HEK293 (cell line): ENCODE results near the gene GPR34.

Source experiments
- CTCF ChIA-PET: fragments of 350-600 bp; formaldehyde crosslinking; extraction: SDS; loops from one replicate; lab custom pipeline; 2021; ENCODE audit warnings: antibody characterized with exemption; lab: Yijun Ruan, JAX
- POLR2A ChIA-PET: fragments of 300-600 bp; formaldehyde crosslinking; extraction: SDS; loops from one replicate; lab custom pipeline; 2020; ENCODE audit warnings: antibody characterized with exemption, inconsistent platforms; lab: Yijun Ruan, JAX
- H3K27ac ChIP-seq: fragments of 200-500 bp; sonication (Bioruptor generic); 2 replicates; pipeline ENCODE4 v1.5.1; 2014; ENCODE audit warnings: low read depth, low read length, control low read depth, inconsistent platforms; ENCODE audit errors: extremely low read depth
- H3K36me3 ChIP-seq, 2 experiments: fragments of 200-500 bp in 1 of 2; sonication (Bioruptor generic) in 1 of 2; 1 replicate in 1 of 2; 2 replicates in 1 of 2; pipeline ENCODE4 v1.5.1; 2014 to 2017; ENCODE audit warnings: inconsistent platforms in 2 of 2, low read length in 2 of 2; ENCODE audit not compliant: control insufficient read depth in 2 of 2, insufficient read depth in 1 of 2
- H3K4me1 ChIP-seq: fragments of 200-500 bp; sonication (Bioruptor generic); 2 replicates; pipeline ENCODE4 v1.5.1; 2014; ENCODE audit warnings: mild to moderate bottlenecking, low read length, inconsistent platforms; ENCODE audit not compliant: control insufficient read depth, insufficient read depth
- H3K4me3 ChIP-seq: 2 replicates; pipeline ENCODE4 v1.5.1; 2011; ENCODE audit warnings: low read depth, mild to moderate bottlenecking, control low read depth, low read length, moderate library complexity
- H3K9me3 ChIP-seq: fragments of 200-500 bp; sonication (Bioruptor generic); 2 replicates; pipeline ENCODE4 v1.5.1; 2014; ENCODE audit warnings: low read depth, low read length, inconsistent platforms; ENCODE audit not compliant: control insufficient read depth, insufficient read depth
- AEBP2 ChIP-seq: fragments of 450-650 bp; formaldehyde crosslinking; IDR thresholded peaks from 2 replicates; pipeline ENCODE4 v1.5.1; 2016; ENCODE audit warnings: missing biosample characterization, missing genetic modification characterization, borderline replicate concordance
- GFI1B ChIP-seq: fragments of 450-650 bp; formaldehyde crosslinking; IDR thresholded peaks from 2 replicates; pipeline ENCODE4 v1.5.1; 2016; ENCODE audit warnings: missing biosample characterization, missing genetic modification characterization
- HIC1 ChIP-seq: fragments of 450-650 bp; formaldehyde crosslinking; IDR thresholded peaks from 2 replicates; pipeline ENCODE4 v1.5.1; 2016; ENCODE audit warnings: missing biosample characterization, missing genetic modification characterization
- KLF10 ChIP-seq: fragments of 450-650 bp; IDR thresholded peaks from 2 replicates; pipeline ENCODE4 v1.5.1; 2018; ENCODE audit warnings: missing biosample characterization, mild to moderate bottlenecking, missing genetic modification characterization
- KLF16 ChIP-seq: fragments of 450-650 bp; formaldehyde crosslinking; IDR thresholded peaks from 2 replicates; pipeline ENCODE4 v1.5.1; 2017; ENCODE audit warnings: missing biosample characterization, missing genetic modification characterization
- PRDM2 ChIP-seq: fragments of 450-650 bp; formaldehyde crosslinking; IDR thresholded peaks from 2 replicates; pipeline ENCODE4 v1.5.1; 2016; ENCODE audit warnings: missing biosample characterization, missing genetic modification characterization, borderline replicate concordance
- RBAK ChIP-seq: fragments of 450-650 bp; formaldehyde crosslinking; IDR thresholded peaks from 2 replicates; pipeline ENCODE4 v1.5.1; 2016; ENCODE audit warnings: missing biosample characterization, missing genetic modification characterization
- SP3 ChIP-seq: fragments of 450-650 bp; formaldehyde crosslinking; IDR thresholded peaks from 2 replicates; pipeline ENCODE4 v1.5.1; 2016; ENCODE audit warnings: missing biosample characterization, missing genetic modification characterization
- TRIM28 ChIP-seq: IDR thresholded peaks from 2 replicates; pipeline ENCODE4 v1.6.1; 2011; ENCODE audit warnings: low read length, control low read depth, borderline replicate concordance
- ZBTB20 ChIP-seq: fragments of 450-650 bp; formaldehyde crosslinking; IDR thresholded peaks from 2 replicates; pipeline ENCODE4 v1.5.1; 2016; ENCODE audit warnings: missing biosample characterization, missing genetic modification characterization
- ZBTB26 ChIP-seq: fragments of 450-650 bp; formaldehyde crosslinking; optimal IDR thresholded peaks from 2 replicates; pipeline ENCODE3; 2016; ENCODE audit warnings: missing biosample characterization, mild to moderate bottlenecking, missing genetic modification characterization
- ZBTB7A ChIP-seq: fragments of 450-650 bp; formaldehyde crosslinking; IDR thresholded peaks from 2 replicates; pipeline ENCODE4 v1.5.1; 2016; ENCODE audit warnings: low read depth, missing biosample characterization, missing genetic modification characterization
- ZBTB8A ChIP-seq: fragments of 450-650 bp; formaldehyde crosslinking; IDR thresholded peaks from 2 replicates; pipeline ENCODE4 v1.5.1; 2016; ENCODE audit warnings: missing biosample characterization, missing genetic modification characterization
- ZNF148 ChIP-seq: fragments of 450-650 bp; formaldehyde crosslinking; IDR thresholded peaks from 2 replicates; pipeline ENCODE4 v1.5.0; 2017; ENCODE audit warnings: missing biosample characterization, missing genetic modification characterization, borderline replicate concordance
- ZNF23 ChIP-seq: fragments of 450-650 bp; formaldehyde crosslinking; IDR thresholded peaks from 2 replicates; pipeline ENCODE4 v1.5.1; 2016; ENCODE audit warnings: missing biosample characterization, missing genetic modification characterization, borderline replicate concordance
- ZNF239 ChIP-seq: fragments of 450-650 bp; formaldehyde crosslinking; IDR thresholded peaks from 2 replicates; pipeline ENCODE4 v1.5.1; 2016; ENCODE audit warnings: missing biosample characterization, missing genetic modification characterization
- ZNF654 ChIP-seq: fragments of 450-650 bp; formaldehyde crosslinking; IDR thresholded peaks from 2 replicates; pipeline ENCODE4 v1.5.1; 2016; ENCODE audit warnings: low read depth, missing biosample characterization, missing genetic modification characterization
- ZNF660 ChIP-seq: fragments of 450-650 bp; IDR thresholded peaks from 2 replicates; pipeline ENCODE4 v1.5.1; 2018; ENCODE audit warnings: missing biosample characterization, mild to moderate bottlenecking, missing genetic modification characterization
- ZNF747 ChIP-seq: fragments of 450-650 bp; formaldehyde crosslinking; IDR thresholded peaks from 2 replicates; pipeline ENCODE4 v1.5.1; 2016; ENCODE audit warnings: missing biosample characterization, missing genetic modification characterization

GPR34 gene

GRCh38 chrX:41703574-41704029, 14.8 kb downstream of the GPR34 start:
- ChIA-PET CTCF (interaction anchor here (1.3 kb wide), 1 partner anchor 15 kb away, joined by 3 read pairs; the partner anchor contains the start of gene GPR34), POLR2A (no interaction called here)
- no peaks in the 10 kb centered on the region for H3K36me3 ChIP-seq
- no peak overlapping the region for H3K4me3 ChIP-seq
- H3K27ac ChIP-seq: no peak overlapping the region
- TF ChIP-seq PRDM2 (tag by site-specific recombination): no peak
- no peak for TF ChIP-seq ZNF654 (tag by site-specific recombination)
- no peak for TF ChIP-seq ZNF23
- TF ChIP-seq RBAK: no peak
- TF ChIP-seq ZBTB20: no peak
- no peak for TF ChIP-seq AEBP2 (tag by site-specific recombination)
- TF ChIP-seq SP3 (tag by site-specific recombination): no peak
- no peak for TF ChIP-seq TRIM28
- no peak for TF ChIP-seq KLF16 (tag by site-specific recombination)
- no peak for TF ChIP-seq ZBTB8A
- no peak for TF ChIP-seq HIC1 (tag by site-specific recombination)
- TF ChIP-seq KLF10: no peak
- TF ChIP-seq ZNF747: no peak
- TF ChIP-seq ZNF660 (tag by site-specific recombination): no peak
- TF ChIP-seq ZNF239 (tag by site-specific recombination): no peak
- no peak for TF ChIP-seq ZNF148
- TF ChIP-seq ZBTB7A (tag by site-specific recombination): no peak
- no peak for TF ChIP-seq ZBTB26 (tag by site-specific recombination)
- TF ChIP-seq GFI1B (tag by site-specific recombination): no peak
- TF ChIP-seq, all 188 proteins: peak for 0
- H3K4me1 ChIP-seq: no peaks in the 10 kb centered on the region
- no peaks in the 10 kb centered on the region for H3K9me3 ChIP-seq
